Endothelial cell (in vitro differentiated cells): ENCODE results near the gene CORO2B. TPM values are rescaled to one million over a fixed set of nuclear protein-coding genes. Genes with fewer than 3 reads are reported as not detected.

ENCODE experiments used
- DNase-seq: peaks from one replicate; pipeline ENCODE4 v3.0.0; 2021; ENCODE audit warnings: low spot score
- H3K27ac Mint-ChIP-seq: one replicate; pipeline ENCODE4 v1.8.0; 2021; ENCODE audit warnings: mixed read lengths, inconsistent platforms; ENCODE audit not compliant: unreplicated experiment
- H3K27me3 Mint-ChIP-seq: one replicate; pipeline ENCODE4 v1.8.0; 2021; ENCODE audit warnings: mild to moderate bottlenecking, moderate library complexity, mixed read lengths, inconsistent platforms; ENCODE audit not compliant: unreplicated experiment
- H3K36me3 Mint-ChIP-seq: one replicate; pipeline ENCODE4 v1.8.0; 2021; ENCODE audit warnings: mild to moderate bottlenecking, low read depth, mixed read lengths, inconsistent platforms; ENCODE audit not compliant: unreplicated experiment
- H3K4me1 Mint-ChIP-seq: one replicate; pipeline ENCODE4 v1.8.0; 2021; ENCODE audit warnings: mild to moderate bottlenecking, mixed read lengths, inconsistent platforms; ENCODE audit not compliant: unreplicated experiment
- H3K4me3 Mint-ChIP-seq: one replicate; pipeline ENCODE4 v1.8.0; 2021; ENCODE audit warnings: mild to moderate bottlenecking, mixed read lengths, inconsistent platforms; ENCODE audit not compliant: unreplicated experiment
- H3K9me3 Mint-ChIP-seq: one replicate; pipeline ENCODE4 v1.8.0; 2021; ENCODE audit warnings: mixed read lengths, inconsistent platforms; ENCODE audit not compliant: unreplicated experiment
- CTCF ChIP-seq: fragments of 200-600 bp; sonication (generic); IDR thresholded peaks from one replicate; pipeline ENCODE4 v1.5.0; 2021; ENCODE audit warnings: antibody characterized with exemption; ENCODE audit not compliant: unreplicated experiment
- total RNA-seq: library from RNA; stranded (reverse); fragmentation: NEBNext Ultra II Directional; extraction: Animal tissue kit (Norgen Biotek cat#: 25700); gene quantifications from one replicate; pipeline ENCODE4 v1.2.1, GENCODE V29; 2021; ENCODE audit not compliant: unreplicated experiment

The CORO2B gene
- total RNA-seq, 1 donor from 2014 or later: 71.7 TPM

- Mint-ChIP-seq H3K36me3 (peaks cover 11% of the 10 kb centered on the region), H3K27ac (no peak overlapping the region), H3K4me1 (peaks cover 61% of the 10 kb centered on the region), H3K4me3 (no peak overlapping the region), H3K27me3 (peaks cover 5% of the 10 kb centered on the region), H3K9me3 (no peaks in the 10 kb centered on the region)
- no peak for TF ChIP-seq CTCF
- DNase-seq: no peak
Measured at GRCh38 chr15:68634531-68634930, 55.7 kb downstream of the CORO2B start.

GRCh38 chr15:68635141-68635540 is 56.3 kb downstream of the CORO2B start:
- no peak overlapping the region for H3K27ac Mint-ChIP-seq
- DNase-seq: no peak
- peaks cover 11% of the 10 kb centered on the region for H3K36me3 Mint-ChIP-seq
- H3K27me3 Mint-ChIP-seq: peaks cover 2% of the 10 kb centered on the region
- no peaks in the 10 kb centered on the region for H3K9me3 Mint-ChIP-seq
- no peak overlapping the region for H3K4me3 Mint-ChIP-seq
- TF ChIP-seq CTCF: no peak
- peaks cover 61% of the 10 kb centered on the region for H3K4me1 Mint-ChIP-seq

GRCh38 chr15:68636256-68636655 is 57.5 kb downstream of the CORO2B start:
- H3K4me1 Mint-ChIP-seq: peaks cover 61% of the 10 kb centered on the region
- H3K36me3 Mint-ChIP-seq: peaks cover 15% of the 10 kb centered on the region
- DNase-seq: no peak
- no peak for TF ChIP-seq CTCF
- H3K4me3 Mint-ChIP-seq: no peak overlapping the region
- no peak overlapping the region for H3K27ac Mint-ChIP-seq
- peaks cover 2% of the 10 kb centered on the region for H3K27me3 Mint-ChIP-seq
- H3K9me3 Mint-ChIP-seq: no peaks in the 10 kb centered on the region

GRCh38 chr15:68637767-68638404 is 59.1 kb downstream of the CORO2B start:
- DNase-seq: no peak
- H3K4me1 Mint-ChIP-seq: peaks cover 56% of the 10 kb centered on the region

More at GRCh38 chr15:68637767-68638404, 59.1 kb downstream of the CORO2B start:
- Mint-ChIP-seq H3K4me3 (peak overlapping the region; percentile 6), H3K27me3 (no peaks in the 10 kb centered on the region), H3K9me3 (no peaks in the 10 kb centered on the region), H3K27ac (peak overlapping the region; percentile 19), H3K36me3 (peaks cover 15% of the 10 kb centered on the region)
- no peak for TF ChIP-seq CTCF
